Measurements from ENCODE around the gene ACAN. TPM values are rescaled to one million over a fixed set of nuclear protein-coding genes. Genes with fewer than 3 reads are reported as not detected.
A peak's percentile ranks its signal among the peaks of the same experiment; 100 is the strongest.

Gene ACAN
- total and polyA plus RNA-seq, 2 of the 8 experiments (the other 6 are each of a cell fraction or from before 2014, with no cell fraction given): 0.71 to 0.73 TPM

DNA sequence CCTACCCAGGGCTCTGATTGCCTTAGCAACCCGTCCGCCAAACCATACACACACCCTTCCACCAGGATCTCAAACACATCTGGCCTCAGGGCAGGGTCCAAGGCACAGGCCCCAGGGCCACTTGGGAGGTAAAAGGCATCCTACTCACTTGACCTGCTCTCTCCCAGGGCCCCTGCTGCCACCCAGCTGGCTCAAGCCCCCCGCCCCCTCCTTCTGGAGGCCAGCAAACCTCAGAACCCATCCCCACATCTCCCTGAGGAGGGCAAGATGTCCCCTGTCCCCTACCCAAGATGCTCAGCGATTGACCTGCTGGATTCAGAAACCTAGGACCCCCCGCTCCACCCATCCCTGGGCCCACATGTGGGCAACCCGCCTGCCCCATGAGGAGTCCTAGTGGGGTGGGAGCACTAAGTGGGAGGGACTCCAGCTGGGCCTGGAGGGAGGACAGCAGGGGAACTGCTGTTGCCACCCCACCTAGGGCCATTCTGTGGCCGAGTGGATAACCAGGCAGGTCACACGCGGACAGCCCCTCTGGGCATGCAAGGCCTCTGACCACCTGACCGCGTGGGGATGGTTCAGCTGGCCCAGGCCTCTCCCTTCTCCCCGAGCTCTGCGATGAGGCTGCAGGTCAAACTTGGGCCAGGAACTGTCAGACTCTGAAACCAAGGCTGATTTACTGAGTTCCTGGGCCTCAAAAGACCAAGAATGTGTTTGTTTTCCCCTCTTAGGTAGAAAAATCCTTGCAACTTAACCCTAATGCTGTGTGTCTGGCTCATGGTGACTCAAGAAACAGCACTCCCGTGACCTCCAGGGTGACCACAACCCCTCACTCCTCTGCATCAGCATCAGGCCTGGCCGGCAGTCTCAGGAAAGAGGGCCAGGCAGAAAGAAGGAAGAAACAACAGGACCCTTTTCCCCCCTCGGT lies 105.7 kb downstream of the ACAN start:
- FAIRE-seq (no peak), DNase-seq (ENCODE audit: low read depth in 1 of 2, low spot score in 2 of 2) (no peak)
- Histone ChIP-seq H4K5ac (ENCODE audit: insufficient read length, low read depth, low read length) (no peak overlapping the region), H3K36me3 (ENCODE audit: control insufficient read depth in 2 of 4, insufficient read depth in 4 of 4, low read length in 3 of 4) (peaks cover 51 to 79% (median 66%) of the 10 kb centered on the region in 4 experiments), H3K9me3 (ENCODE audit: insufficient read depth in 2 of 2, low read depth in 1 of 2, low read length in 1 of 2) (no peaks in the 10 kb centered on the region), H4K20me1 (replicated peaks in 1 of 2; ENCODE audit: control insufficient read depth in 1 of 2, insufficient read depth in 2 of 2, low read length in 2 of 2) (peaks cover 46 to 57% of the 10 kb centered on the region in 2 experiments), H3K27ac (ENCODE audit: low read depth, low read length) (peak overlapping the region; percentile 48; the same call in 1 of the 2 replicates), H3K23ac (ENCODE audit: insufficient read length) (no peak overlapping the region), H2BK15ac (ENCODE audit: low read length) (no peak overlapping the region), H2AK5ac (ENCODE audit: low read depth, low read length) (no peak overlapping the region), H3K27me3 (replicated peaks in 1 of 4; ENCODE audit: control insufficient read depth in 3 of 4, extremely low read depth in 1 of 4, insufficient read depth in 3 of 4, low read length in 3 of 4) (no peaks in the 10 kb centered on the region), H3K79me1 (ENCODE audit: low read depth, low read length) (peaks cover 28% of the 10 kb centered on the region), H2BK5ac (ENCODE audit: low read depth, low read length) (peak overlapping the region; percentile 52; the same call in 1 of the 2 replicates), H3K4me1 (replicated peaks in 1 of 4; ENCODE audit: control insufficient read depth in 3 of 4, insufficient read depth in 4 of 4, low read length in 3 of 4) (peaks cover 2 to 36% (median 28%) of the 10 kb centered on the region in 4 experiments), H3K18ac (ENCODE audit: extremely low read depth, low read length) (no peak overlapping the region), H3K56ac (replicated peaks; ENCODE audit: insufficient read length, low read depth, low read length) (no peak overlapping the region), H3K4me2 (ENCODE audit: insufficient read depth in 1 of 2, low read depth in 2 of 2, low read length in 2 of 2) (peak overlapping the region; percentile 70 to 89), H4K8ac (ENCODE audit: extremely low read depth, insufficient read depth, low read length) (no peak overlapping the region), H3K4me3 (ENCODE audit: extremely low read depth in 1 of 4, insufficient read depth in 2 of 4, low read depth in 3 of 4, low read length in 4 of 4) (peak overlapping the region in 1 of 4 experiments; percentile 89; a peak in 2 of 8 replicates), H2BK12ac (ENCODE audit: low read depth, low read length) (no peak overlapping the region), H2AFZ (ENCODE audit: low read length) (no peak overlapping the region), H2BK120ac (replicated peaks; ENCODE audit: low read depth, low read length) (no peak overlapping the region), H3K23me2 (ENCODE audit: low read depth, low read length) (peaks cover 9% of the 10 kb centered on the region; the same call in 1 of the 2 replicates), H4K91ac (replicated peaks; ENCODE audit: insufficient read length, low read length) (no peak overlapping the region), H2BK20ac (ENCODE audit: low read length) (no peak overlapping the region), H3K4ac (replicated peaks; ENCODE audit: insufficient read length, low read depth, low read length) (no peak overlapping the region), H3K14ac (ENCODE audit: insufficient read length) (no peak overlapping the region), H3K9ac (replicated peaks in 1 of 4; ENCODE audit: extremely low read depth in 1 of 4, low read depth in 3 of 4, low read length in 3 of 4) (no peak overlapping the region; a peak in 1 of 7 replicates), H3K79me2 (ENCODE audit: control insufficient read depth in 1 of 2, insufficient read depth in 2 of 2, low read length in 2 of 2) (peaks cover 11 to 78% of the 10 kb centered on the region in 2 experiments)
- 92% methylated on average over 16 of the region's 16 CpGs; no CpG with 5 or more reads in 1 of the 2 experiments for WGBS, 2 experiments (ENCODE audit: extremely low coverage in 1 of 2, insufficient coverage in 1 of 2, insufficient read length in 1 of 2, insufficient replicate concordance in 2 of 2, low coverage in 1 of 2, low lambda C conversion rate in 2 of 2, missing lambda C conversion rate in 1 of 2)
- ChIA-PET CTCF (ENCODE audit: partially characterized antibody) (interaction anchor here (0.6 to 2.0 kb wide), 14 partner anchors 12 to 262 kb away, joined by 3 to 8 read pairs (median 5); no protein-coding TSS in a partner anchor), POLR2A (ENCODE audit: partially characterized antibody) (interaction anchor here (0.5 to 27.2 kb wide), 12 partner anchors 16 to 242 kb away, joined by 3 to 607 read pairs (median 4); partner anchors contain the start of gene HAPLN3)
- TF ChIP-seq EGR1 (IDR thresholded peaks at IDR 0.05; ENCODE audit: borderline replicate concordance, low read depth, low read length) (no peak), JUND (IDR thresholded peaks at IDR 0.05; ENCODE audit: low read length) (no peak), BRCA1 (IDR thresholded peaks at IDR 0.05; ENCODE audit: low read depth, low read length) (no peak), KDM1A (IDR thresholded peaks at IDR 0.05; ENCODE audit: borderline replicate concordance, low read length) (no peak), CBX5 (IDR thresholded peaks at IDR 0.05; ENCODE audit: low read depth, low read length) (no peak), NRF1 (IDR thresholded peaks at IDR 0.05; ENCODE audit: low read depth, low read length) (no peak)
- TF ChIP-seq, protein P1, sequence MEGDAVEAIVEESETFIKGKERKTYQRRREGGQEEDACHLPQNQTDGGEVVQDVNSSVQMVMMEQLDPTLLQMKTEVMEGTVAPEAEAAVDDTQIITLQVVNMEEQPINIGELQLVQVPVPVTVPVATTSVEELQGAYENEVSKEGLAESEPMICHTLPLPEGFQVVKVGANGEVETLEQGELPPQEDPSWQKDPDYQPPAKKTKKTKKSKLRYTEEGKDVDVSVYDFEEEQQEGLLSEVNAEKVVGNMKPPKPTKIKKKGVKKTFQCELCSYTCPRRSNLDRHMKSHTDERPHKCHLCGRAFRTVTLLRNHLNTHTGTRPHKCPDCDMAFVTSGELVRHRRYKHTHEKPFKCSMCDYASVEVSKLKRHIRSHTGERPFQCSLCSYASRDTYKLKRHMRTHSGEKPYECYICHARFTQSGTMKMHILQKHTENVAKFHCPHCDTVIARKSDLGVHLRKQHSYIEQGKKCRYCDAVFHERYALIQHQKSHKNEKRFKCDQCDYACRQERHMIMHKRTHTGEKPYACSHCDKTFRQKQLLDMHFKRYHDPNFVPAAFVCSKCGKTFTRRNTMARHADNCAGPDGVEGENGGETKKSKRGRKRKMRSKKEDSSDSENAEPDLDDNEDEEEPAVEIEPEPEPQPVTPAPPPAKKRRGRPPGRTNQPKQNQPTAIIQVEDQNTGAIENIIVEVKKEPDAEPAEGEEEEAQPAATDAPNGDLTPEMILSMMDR (IDR thresholded peaks at IDR 0.05; ENCODE audit: control extremely low read depth in 1 of 3, insufficient read depth in 1 of 3, low read depth in 1 of 3, low read length in 3 of 3): no peak
- TF ChIP-seq, protein P2, sequence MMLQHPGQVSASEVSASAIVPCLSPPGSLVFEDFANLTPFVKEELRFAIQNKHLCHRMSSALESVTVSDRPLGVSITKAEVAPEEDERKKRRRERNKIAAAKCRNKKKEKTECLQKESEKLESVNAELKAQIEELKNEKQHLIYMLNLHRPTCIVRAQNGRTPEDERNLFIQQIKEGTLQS (IDR thresholded peaks at IDR 0.05; ENCODE audit: insufficient read depth, low read depth, low read length): no peak
